Mammary epithelial cell (primary cell): Measurements from ENCODE around the gene INSYN2A.

Experiments
- CTCF ChIP-seq, 2 donors: IDR thresholded peaks in 1 of 2; conservative IDR thresholded peaks in 1 of 2; 2 replicates each; pipeline ENCODE4 v1.5.1; 2011 to 2012; ENCODE audit warnings: inconsistent platforms in 2 of 2, low read length in 2 of 2, mild to moderate bottlenecking in 2 of 2, control low read depth in 1 of 2, low read depth in 1 of 2; ENCODE audit not compliant: insufficient read depth in 1 of 2; ENCODE audit errors: extremely low read depth in 1 of 2
- EZH2 ChIP-seq: IDR thresholded peaks from 2 replicates; pipeline ENCODE4 v1.6.1; 2012; ENCODE audit warnings: low read length, inconsistent platforms, borderline replicate concordance

GRCh38 chr10:127210936-127211466 is 14.6 kb upstream of the INSYN2A start:
- TF ChIP-seq EZH2 (no peak), CTCF (conservative IDR thresholded peaks at IDR 0.05 in 1 of 2, IDR thresholded peaks at IDR 0.05 in 1 of 2; ENCODE audit: extremely low read depth in 1 of 2, insufficient read depth in 1 of 2, low read depth in 1 of 2, low read length in 2 of 2) (no peak)
